Raji (cell line): ENCODE results near the gene TAAR6.

Source experiments
- POLR2A ChIP-seq: IDR thresholded peaks from 2 replicates; pipeline ENCODE4 v1.6.1; 2011; ENCODE audit warnings: low read depth, low read length, control low read depth; ENCODE audit not compliant: insufficient read depth

TAAR6 gene

GRCh38 chr6:132570221-132570777, at the start of gene TAAR6:
Gene TAAR6 (plus strand): TSS chr6:132570322. CDS start chr6:132570322, 0 bp downstream.
- no peak for TF ChIP-seq POLR2A

- no peak for TF ChIP-seq POLR2A
These were observed 49.2 kb upstream of the TAAR6 start for GRCh38 chr6:132520953-132521352.

DNA sequence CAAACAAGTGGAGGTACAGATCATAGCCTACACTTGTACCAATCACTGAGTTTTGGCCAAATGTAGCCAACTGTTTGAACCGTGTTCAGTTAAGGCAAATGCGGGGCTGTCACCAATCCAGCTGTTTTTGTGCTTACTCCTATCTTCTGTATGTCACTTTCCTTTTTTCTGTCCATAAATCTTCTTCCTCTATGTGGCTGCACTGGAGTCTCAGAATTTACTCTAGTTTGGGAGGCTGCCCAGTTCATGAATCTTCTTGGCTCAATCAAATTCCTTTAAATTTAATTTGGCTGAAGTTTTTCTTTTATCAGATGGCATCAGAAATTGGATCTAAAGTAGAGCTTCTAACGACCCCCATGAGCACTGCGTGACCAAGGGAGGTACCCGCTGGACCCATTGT, 45.5 kb upstream of the TAAR6 start:
- no peak for TF ChIP-seq POLR2A

DNA sequence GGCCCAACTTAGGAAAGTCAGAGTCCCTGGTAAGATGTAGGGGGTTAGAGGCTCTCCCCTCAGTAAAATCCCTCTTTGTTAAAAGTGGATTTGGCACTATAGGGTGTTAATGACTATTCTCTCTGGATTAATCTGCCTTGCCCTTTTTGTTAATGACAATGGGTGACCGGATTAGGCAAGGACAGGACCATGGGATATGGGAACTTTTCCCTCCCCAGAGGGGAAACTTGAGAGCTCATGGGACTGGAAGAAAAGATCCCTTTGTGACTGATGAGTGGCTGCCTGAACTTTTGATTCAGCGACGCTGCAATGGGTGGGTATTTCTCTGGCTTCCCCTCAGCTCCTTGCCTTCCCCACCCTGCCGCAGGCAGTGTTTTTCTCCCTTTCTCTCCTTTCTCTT, 44.3 kb upstream of the TAAR6 start:
- no peak for TF ChIP-seq POLR2A

DNA sequence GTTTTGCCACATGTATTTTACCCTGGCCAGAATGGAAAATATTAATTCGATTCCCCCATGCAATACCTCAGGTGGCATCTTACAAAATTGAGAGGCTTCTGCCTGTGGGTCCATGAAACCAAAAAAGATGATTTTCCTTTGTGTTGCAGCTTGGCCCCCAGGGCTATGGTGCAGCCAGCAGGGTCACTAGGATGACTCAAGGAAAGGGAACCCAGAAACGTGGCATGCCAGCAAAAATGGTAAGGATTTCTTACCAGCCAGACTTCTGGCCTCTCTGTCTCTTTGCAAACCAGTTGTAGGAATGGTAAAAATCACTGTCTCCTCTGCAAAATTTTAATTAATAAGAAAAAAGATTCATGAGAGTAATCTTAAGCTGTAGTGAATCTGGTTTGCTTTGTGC, 43.7 kb upstream of the TAAR6 start:
- TF ChIP-seq POLR2A: no peak

DNA sequence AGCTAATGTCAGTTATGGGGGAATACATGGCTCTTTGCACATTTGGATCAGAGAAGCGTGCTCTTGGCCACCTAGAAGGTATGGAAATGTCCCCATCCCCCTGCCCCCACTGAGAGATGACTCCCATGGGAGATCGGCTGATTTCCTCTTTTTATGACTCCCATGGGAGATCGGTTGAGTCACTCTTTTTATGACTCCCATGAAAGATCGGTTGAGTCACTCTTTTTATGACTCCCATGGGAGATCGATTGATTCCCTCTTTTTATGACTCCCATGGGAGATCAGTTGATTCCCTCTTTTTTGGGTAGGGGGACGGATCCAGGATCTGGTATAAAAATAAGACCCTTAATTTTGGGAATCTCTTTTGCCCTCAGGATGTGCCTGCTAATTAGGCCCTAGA, 42.3 kb upstream of the TAAR6 start:
- TF ChIP-seq POLR2A: no peak

GRCh38 chr6:132530293-132530974, 39.7 kb upstream of the TAAR6 start:
- TF ChIP-seq POLR2A: no peak

- no peak for TF ChIP-seq POLR2A
These were observed 33.0 kb upstream of the TAAR6 start for GRCh38 chr6:132537145-132537544.

GRCh38 chr6:132537977-132538376, 32.1 kb upstream of the TAAR6 start, which contains the start of gene TAAR9:
Gene TAAR9 (plus strand): TSS chr6:132538277. CDS start chr6:132538290, 13 bp downstream.
- no peak for TF ChIP-seq POLR2A

- no peak for TF ChIP-seq POLR2A
These were observed 25.3 kb upstream of the TAAR6 start for GRCh38 chr6:132544826-132545225.

GRCh38 chr6:132548746-132549463, 21.2 kb upstream of the TAAR6 start:
- no peak for TF ChIP-seq POLR2A

DNA sequence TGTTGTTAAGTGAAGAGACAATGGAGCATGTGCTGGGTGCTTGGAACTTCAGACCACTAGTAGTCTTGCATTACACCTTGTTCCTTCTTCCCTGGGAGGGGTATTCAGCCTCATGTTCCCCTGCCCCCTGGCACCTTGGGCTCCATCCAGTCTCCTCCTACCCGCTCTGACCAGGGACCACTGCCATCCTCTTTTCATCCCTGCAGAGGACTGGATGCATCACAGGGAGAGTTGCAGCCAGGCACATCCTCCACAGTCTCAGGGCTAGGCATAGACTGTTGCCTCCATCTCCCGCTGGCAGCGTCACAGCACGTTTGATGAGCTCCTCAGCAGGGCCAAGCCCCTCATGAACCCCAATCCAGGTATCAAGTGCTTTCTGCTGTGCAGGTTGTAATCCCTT, 18.9 kb upstream of the TAAR6 start:
- TF ChIP-seq POLR2A: no peak

GRCh38 chr6:132552372-132552771, 17.8 kb upstream of the TAAR6 start, which contains the start of gene TAAR8:
Gene TAAR8 (plus strand): TSS chr6:132552672. CDS start chr6:132552693, 21 bp downstream.
- no peak for TF ChIP-seq POLR2A

GRCh38 chr6:132566404-132566803, 3.7 kb upstream of the TAAR6 start:
- no peak for TF ChIP-seq POLR2A

GRCh38 chr6:132567566-132567965, 2.6 kb upstream of the TAAR6 start:
- TF ChIP-seq POLR2A: no peak

GRCh38 chr6:132568611-132569010, 1.5 kb upstream of the TAAR6 start:
- TF ChIP-seq POLR2A: no peak
